ENCODE measurements around the gene B4GALT5.

- TF ChIP-seq RFX5 (IDR thresholded peaks at IDR 0.05): no peak
- TF ChIP-seq PHF8 (IDR thresholded peaks at IDR 0.05; ENCODE audit: borderline replicate concordance, low read depth): no peak
- no peak for TF ChIP-seq CTCF (IDR thresholded peaks at IDR 0.05)
- no peak for TF ChIP-seq HMGXB4 (CRISPR knock-in tag; IDR thresholded peaks at IDR 0.05; ENCODE audit: borderline replicate concordance)
- TF ChIP-seq TP53 (CRISPR knock-in tag; IDR thresholded peaks at IDR 0.05): no peak
- no peak for TF ChIP-seq POLR2AphosphoS2 (conservative IDR thresholded peaks at IDR 0.05; ENCODE audit: low read length)
- TF ChIP-seq MAFK (IDR thresholded peaks at IDR 0.05; ENCODE audit: partially characterized antibody): no peak
- no peak for TF ChIP-seq CEBPB (IDR thresholded peaks at IDR 0.05)
Measured at GRCh38 chr20:49710971-49711666, 2.6 kb downstream of the B4GALT5 start.

Data from A549 (cell line).